ENCODE results near the gene EXOSC10.

EXOSC10 gene

GRCh38 chr1:11105586-11105985 lies 5.9 kb upstream of the EXOSC10 start:
- no peak for TF ChIP-seq USF1 (IDR thresholded peaks at IDR 0.05)
- TF ChIP-seq YY1 (IDR thresholded peaks at IDR 0.05; ENCODE audit: low read depth), result no peak
- no peak for TF ChIP-seq MAX (IDR thresholded peaks at IDR 0.05)
- TF ChIP-seq EGR1 (IDR thresholded peaks at IDR 0.05), result no peak
- TF ChIP-seq CREB1 (IDR thresholded peaks at IDR 0.05; ENCODE audit: low read depth), result no peak
- TF ChIP-seq REST (IDR thresholded peaks at IDR 0.05; ENCODE audit: low read depth), result no peak
- no peak for TF ChIP-seq EP300 (IDR thresholded peaks at IDR 0.05; ENCODE audit: borderline replicate concordance)
- no peak for TF ChIP-seq FOXM1 (IDR thresholded peaks at IDR 0.05; ENCODE audit: borderline replicate concordance, low read depth)
- TF ChIP-seq NFIC (IDR thresholded peaks at IDR 0.05), result no peak
- TF ChIP-seq ZBTB7A (IDR thresholded peaks at IDR 0.05; ENCODE audit: low read depth), result no peak
- TF ChIP-seq TEAD4 (IDR thresholded peaks at IDR 0.05), result no peak
- no peak for TF ChIP-seq CEBPB (IDR thresholded peaks at IDR 0.05)
- no peak for TF ChIP-seq RAD21 (IDR thresholded peaks at IDR 0.05; ENCODE audit: low read depth)
- no peak for TF ChIP-seq TAF1 (IDR thresholded peaks at IDR 0.05; ENCODE audit: low read depth)
- no peak for TF ChIP-seq TCF12 (IDR thresholded peaks at IDR 0.05; ENCODE audit: low read depth)

GRCh38 chr1:11101347-11101746 lies 1.7 kb upstream of the EXOSC10 start:
- TF ChIP-seq ZBTB7A (IDR thresholded peaks at IDR 0.05; ENCODE audit: low read depth), result no peak
- no peak for TF ChIP-seq FOXM1 (IDR thresholded peaks at IDR 0.05; ENCODE audit: borderline replicate concordance, low read depth)

GRCh38 chr1:11100149-11100493 lies 452 bp upstream of the EXOSC10 start:
- TF ChIP-seq FOXM1 (IDR thresholded peaks at IDR 0.05; ENCODE audit: borderline replicate concordance, low read depth), result no peak
- no peak for TF ChIP-seq CREB1 (IDR thresholded peaks at IDR 0.05; ENCODE audit: low read depth)
- no peak for TF ChIP-seq TAF1 (IDR thresholded peaks at IDR 0.05; ENCODE audit: low read depth)
- TF ChIP-seq REST (IDR thresholded peaks at IDR 0.05; ENCODE audit: low read depth), result no peak
- TF ChIP-seq CEBPB (IDR thresholded peaks at IDR 0.05), result no peak
- TF ChIP-seq RAD21 (IDR thresholded peaks at IDR 0.05; ENCODE audit: low read depth), result no peak
- no peak for TF ChIP-seq TEAD4 (IDR thresholded peaks at IDR 0.05)
- TF ChIP-seq EGR1 (IDR thresholded peaks at IDR 0.05), result no peak
- no peak for TF ChIP-seq TCF12 (IDR thresholded peaks at IDR 0.05; ENCODE audit: low read depth)
- no peak for TF ChIP-seq USF1 (IDR thresholded peaks at IDR 0.05)
- TF ChIP-seq EP300 (IDR thresholded peaks at IDR 0.05; ENCODE audit: borderline replicate concordance), result no peak

GRCh38 chr1:11098931-11099309 lies 749 bp downstream of the EXOSC10 start:
- TF ChIP-seq MAX (IDR thresholded peaks at IDR 0.05), result no peak
- no peak for TF ChIP-seq USF1 (IDR thresholded peaks at IDR 0.05)
- TF ChIP-seq REST (IDR thresholded peaks at IDR 0.05; ENCODE audit: low read depth), result no peak
- TF ChIP-seq TCF12 (IDR thresholded peaks at IDR 0.05; ENCODE audit: low read depth), result no peak
- no peak for TF ChIP-seq FOXM1 (IDR thresholded peaks at IDR 0.05; ENCODE audit: borderline replicate concordance, low read depth)
- no peak for TF ChIP-seq NFIC (IDR thresholded peaks at IDR 0.05)
- TF ChIP-seq ZBTB7A (IDR thresholded peaks at IDR 0.05; ENCODE audit: low read depth), result no peak
- TF ChIP-seq EP300 (IDR thresholded peaks at IDR 0.05; ENCODE audit: borderline replicate concordance), result no peak

- TF ChIP-seq FOXM1 (IDR thresholded peaks at IDR 0.05; ENCODE audit: borderline replicate concordance, low read depth) (no peak), TAF1 (IDR thresholded peaks at IDR 0.05; ENCODE audit: low read depth) (no peak), EGR1 (IDR thresholded peaks at IDR 0.05) (no peak), REST (IDR thresholded peaks at IDR 0.05; ENCODE audit: low read depth) (no peak), CREB1 (IDR thresholded peaks at IDR 0.05; ENCODE audit: low read depth) (no peak), USF1 (IDR thresholded peaks at IDR 0.05) (no peak), YY1 (IDR thresholded peaks at IDR 0.05; ENCODE audit: low read depth) (no peak), RAD21 (IDR thresholded peaks at IDR 0.05; ENCODE audit: low read depth) (no peak), TEAD4 (IDR thresholded peaks at IDR 0.05) (no peak), ZBTB7A (IDR thresholded peaks at IDR 0.05; ENCODE audit: low read depth) (no peak), TCF12 (IDR thresholded peaks at IDR 0.05; ENCODE audit: low read depth) (no peak), MAX (IDR thresholded peaks at IDR 0.05) (no peak), CEBPB (IDR thresholded peaks at IDR 0.05) (no peak), NFIC (IDR thresholded peaks at IDR 0.05) (no peak)
These were observed 18.7 kb downstream of the EXOSC10 start for GRCh38 chr1:11080931-11081330.
